Heart left ventricle (tissue), 16 donors: ENCODE data around the gene AKAP8. TPM values are rescaled to one million over a fixed set of nuclear protein-coding genes. Genes with fewer than 3 reads are reported as not detected.
A peak's percentile ranks its signal among the peaks of the same experiment; 100 is the strongest.

ENCODE experiments used
- ATAC-seq, 4 donors: fragments of 200-7000 bp; cut with Tn5 transposase; one replicate each; pipeline ENCODE4 v1.9.1; 2020 to 2022; ENCODE audit warnings: moderate library complexity in 4 of 4, mild to moderate bottlenecking in 3 of 4, moderate number of reproducible peaks in 1 of 4
- DNase-seq, 5 donors: peaks; one replicate each; pipeline ENCODE4 v3.0.0-alpha.2; 2020
- H3K27ac ChIP-seq, 12 donors: fragments of 200-600 bp; sonication (generic) in 4 of 12; one replicate each; pipeline versions ENCODE4 v1.5.0 to v1.8.0; 2016 to 2022; ENCODE audit warnings: mild to moderate bottlenecking in 2 of 12
- H3K27me3 ChIP-seq, 9 donors: fragments of 200-600 bp; sonication (generic) in 2 of 9; one replicate each; pipeline versions ENCODE4 v1.5.1 to v1.8.0; 2016 to 2022; ENCODE audit warnings: mild to moderate bottlenecking in 3 of 9
- H3K36me3 ChIP-seq, 9 donors: fragments of 200-600 bp; sonication (generic) in 2 of 9; one replicate each; pipeline versions ENCODE4 v1.5.0 to v1.8.0; 2018 to 2022; ENCODE audit warnings: mild to moderate bottlenecking in 2 of 9
- H3K4me1 ChIP-seq, 12 donors: fragments of 200-600 bp; sonication (generic) in 4 of 12; one replicate each; pipeline versions ENCODE4 v1.5.0 to v1.8.0; 2016 to 2022; ENCODE audit warnings: mild to moderate bottlenecking in 3 of 12
- H3K4me3 ChIP-seq, 12 donors: fragments of 200-600 bp; sonication (generic) in 4 of 12; one replicate each; pipeline versions ENCODE4 v1.5.0 to v1.8.0; 2017 to 2022; ENCODE audit warnings: mild to moderate bottlenecking in 9 of 12, moderate library complexity in 4 of 12
- H3K9me3 ChIP-seq, 12 donors: fragments of 200-600 bp; sonication (generic) in 4 of 12; one replicate each; pipeline versions ENCODE4 v1.5.0 to v1.8.0; 2016 to 2022; ENCODE audit warnings: mild to moderate bottlenecking in 1 of 12
- CTCF ChIP-seq, 12 donors: fragments of 200-600 bp; sonication (generic) in 4 of 12; IDR thresholded peaks; one replicate each; pipeline versions ENCODE4 v1.5.0 to v1.8.0; 2018 to 2022; ENCODE audit warnings: antibody characterized with exemption in 12 of 12, mild to moderate bottlenecking in 5 of 12
- POLR2A ChIP-seq, 2 donors: fragments of 450-650 bp; IDR thresholded peaks; one replicate each; pipeline ENCODE4 v1.6.1; 2017; ENCODE audit warnings: antibody characterized with exemption in 2 of 2, mild to moderate bottlenecking in 2 of 2, moderate library complexity in 2 of 2
- WGBS, 4 donors: extraction: QIAGEN DNeasy Blood & Tissue Kit in 2 of 4; methylation state at CpG; one replicate each; pipeline versions ENCODE4 v1.1.5 to v1.1.7; 2013 to 2018; 5-methylcytosine and 5-hydroxymethylcytosine counted together
- intact Hi-C, 10 donors: fragments of 100-400 bp; cut with DNase I; formaldehyde crosslinking; loops; one replicate each; pipeline versions ENCODE4 v1.11.1 to v1.14.2; 2022
- long read RNA-seq, 3 donors: library from polyadenylated mRNA; unstranded; transcript quantifications; one replicate each; pipeline ENCODE4 v2.0.0, GENCODE V29; 2020 to 2021
- polyA plus RNA-seq, 2 donors: library from polyadenylated mRNA; stranded (reverse); fragments of 200-250 nt; gene quantifications; one replicate each; pipeline ENCODE4 v1.2.3, GENCODE V29; 2013
- total RNA-seq, 9 donors: library from RNA; depleted of rRNA in 2 of 9; stranded (reverse); fragments of >200 nt in 2 of 9; fragmentation: NEBNext Ultra II Directional in 3 of 9; extraction: Animal tissue kit (Norgen Biotek cat#: 25700) in 3 of 9; gene quantifications; one replicate each; pipeline versions ENCODE4 v1.1.0 to v1.2.4, GENCODE V29; 2016 to 2023
- donor health status: ischemic (EF 13 %, LVEDD 7.1; RV severe dilation, severe dysfunction).
- donor health status: healthy with polysubstance abuse.
- donor health status: DM: no; HTN: yes; CAD: no.
- donor health status: DM: no; HTN: no; CAD: no.
- donor health status: ischemic (EF 25% LVEDD 6.9; RV normal size, moderate dysfunction).
- donor health status: ischemic (EF 25% LVEDD 5.7; RV mildly dilated, moderate dysfunction).
- donor health status: healthy.
- donor health status: DM: yes; HTN: yes; CAD: no.
- donor health status: ischemic (EF 35%, LVEDD 5.7; RV mildly dilated, moderate dysfunction).
- donor health status: nonischemic (EF 11% LVEDD 7.7; RV severe dilation, severe dysfunction).
- donor health status: DM: yes; HTN: yes; CAD: no.
- donor health status: PGD.
- donor health status: ischemic (EF 29% LVEDD 5.4; RV normal size, mild dysfunction).
- donor health status: nonischemic (EF 23%, LVEDD 6.1; RV moderate dilation, normal function).

The AKAP8 gene
- total RNA-seq (10 to 100 TPM; 15.3 to 24.8 (median 18.9) TPM), polyA plus RNA-seq (10 to 100 TPM in 1 of 2 donors, 1 to 10 TPM in 1; 9.6 to 17.5 TPM)
- long read RNA-seq, donor 1, transcript AKAP8-201 (14 exons, 3,670 nt): major isoform, 10 of 26 reads
- long read RNA-seq, donor 1, partial matches to known transcripts: 10 of 26 reads
- long read RNA-seq, donor 1, other reads (novel, unspliced or antisense): 6 of 26 reads
- long read RNA-seq, donor 2, transcript AKAP8-201 (14 exons, 3,670 nt): major isoform, 35 of 96 reads
- long read RNA-seq, donor 2, partial matches to known transcripts: 48 of 96 reads
- long read RNA-seq, donor 2, other reads (novel, unspliced or antisense): 13 of 96 reads
- long read RNA-seq, donor 3, transcript AKAP8-201 (14 exons, 3,670 nt): major isoform, 18 of 44 reads
- long read RNA-seq, donor 3, partial matches to known transcripts: 16 of 44 reads
- long read RNA-seq, donor 3, other reads (novel, unspliced or antisense): 9 of 44 reads

GRCh38 chr19:15379083-15379998 lies at the start of gene AKAP8:
AKAP8 (minus strand) TSS chr19:15379787; CDS start chr19:15379731, 56 bp downstream.
- no peaks in the 10 kb centered on the region for H3K27me3 ChIP-seq
- H3K9me3 ChIP-seq: no peaks in the 10 kb centered on the region
- peak; percentile 98 to 99 (median 99) for DNase-seq
- H3K36me3 ChIP-seq: peaks cover 0 to 15% (median 3%) of the 10 kb centered on the region in 9 donors
- intact Hi-C loops: loop anchor here in 9 of 10 donors (1.0 to 10.0 kb wide), 13 partner anchors 25 to 252 kb away; partner anchors contain the start of genes BRD4 (in 3 of the 9), AKAP8L (in 2 of the 9) and WIZ (in 1 of the 9)
- WGBS, 4 donors: 0 to 1% (median 0%) methylated on average over 37 to 111 of the region's 111 CpGs
- H3K27ac ChIP-seq: peak within 1 kb of the TSS; percentile 90 to 99 (median 97)
- ATAC-seq: peak; percentile 95 to 97 (median 96)
- H3K4me1 ChIP-seq: peaks cover 15 to 52% (median 45%) of the 10 kb centered on the region in 12 donors
- H3K4me3 ChIP-seq: peak within 1 kb of the TSS; percentile 71 to 99 (median 90)
- TF ChIP-seq POLR2A (IDR thresholded peaks at IDR 0.05): peak; percentile 32 to 82
- TF ChIP-seq CTCF (IDR thresholded peaks at IDR 0.05): no peak

- DNase-seq (peak in 2 of 5 donors; percentile 18 to 23), ATAC-seq (no peak)
- Histone ChIP-seq H3K9me3 (no peaks in the 10 kb centered on the region), H3K27ac (no peak overlapping the region), H3K4me1 (peaks cover 3 to 40% (median 26%) of the 10 kb centered on the region in 12 donors), H3K4me3 (no peak overlapping the region), H3K27me3 (no peaks in the 10 kb centered on the region), H3K36me3 (peaks cover 0 to 63% (median 48%) of the 10 kb centered on the region in 9 donors)
- intact Hi-C loops: loop anchor here in 2 of 10 donors (10.0 kb wide), 1 partner anchor 127 kb away; no protein-coding TSS in a partner anchor
- 91 to 95% (median 94%) methylated on average over 33 to 35 of the region's 35 CpGs for WGBS, 4 donors
- TF ChIP-seq POLR2A (IDR thresholded peaks at IDR 0.05): no peak
Measured at GRCh38 chr19:15427991-15428471, 48.4 kb upstream of the AKAP8 start.

DNA sequence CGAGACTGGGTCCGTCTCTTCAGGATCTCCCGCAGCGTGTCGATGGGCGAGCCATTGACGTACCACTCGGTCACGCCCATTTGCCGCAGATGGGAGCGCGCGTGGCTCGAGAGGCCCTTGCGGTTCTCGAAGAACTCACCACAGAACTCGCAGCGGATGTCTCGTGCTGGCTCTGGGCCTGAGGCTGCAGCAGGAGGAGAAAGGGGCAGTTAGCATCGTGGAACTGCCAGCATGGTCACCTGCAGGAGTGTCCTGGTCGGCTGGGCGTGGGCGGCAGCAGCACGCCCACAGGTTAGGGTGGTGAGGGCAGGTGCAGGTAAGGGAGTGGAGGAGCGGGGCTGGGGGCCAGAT lies 47.7 kb upstream of the AKAP8 start:
- TF ChIP-seq CTCF (IDR thresholded peaks at IDR 0.05): no peak
- no peak for TF ChIP-seq POLR2A (IDR thresholded peaks at IDR 0.05)
- intact Hi-C loops: loop anchor here in 2 of 10 donors (10.0 kb wide), 1 partner anchor 127 kb away; no protein-coding TSS in a partner anchor
- DNase-seq (peak in 1 of 5 donors; percentile 24), ATAC-seq (no peak)
- WGBS, 4 donors: 95 to 98% (median 97%) methylated on average over 20 to 25 of the region's 25 CpGs
- peaks cover 0 to 70% (median 55%) of the 10 kb centered on the region in 9 donors for H3K36me3 ChIP-seq
- no peaks in the 10 kb centered on the region for H3K9me3 ChIP-seq
- H3K4me3 ChIP-seq: no peak overlapping the region
- H3K4me1 ChIP-seq: peaks cover 3 to 42% (median 30%) of the 10 kb centered on the region in 12 donors
- no peak overlapping the region for H3K27ac ChIP-seq
- no peaks in the 10 kb centered on the region for H3K27me3 ChIP-seq
